ENCODE data around the gene FBXO2. TPM values are rescaled to one million over a fixed set of nuclear protein-coding genes. Genes with fewer than 3 reads are reported as not detected.

The FBXO2 gene
- total RNA-seq, 4 donors from 2014 or later: 0.59 to 7.2 (median 4.2) TPM

DNA sequence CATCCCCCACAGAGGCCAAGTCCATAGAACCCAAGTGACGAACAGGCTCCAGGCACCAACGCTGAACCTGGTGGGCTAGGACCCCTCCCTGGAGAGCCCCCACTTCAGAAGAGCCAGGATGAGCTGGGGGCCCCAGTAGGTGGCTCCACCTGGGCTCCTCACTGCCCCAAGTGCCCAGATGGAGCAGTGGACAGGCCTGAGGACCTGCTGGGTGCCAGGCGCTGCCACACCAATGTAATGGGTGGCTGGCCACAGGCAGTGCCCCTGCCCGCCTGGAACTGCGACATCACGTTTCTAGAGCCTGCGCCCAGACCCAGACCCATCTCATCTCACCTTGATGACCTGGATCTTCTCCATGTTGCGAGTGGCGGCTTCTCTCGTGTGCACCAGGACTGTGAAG lies 21.1 kb upstream of the FBXO2 start:
- no peak for DNase-seq
- TF ChIP-seq POLR2A (IDR thresholded peaks at IDR 0.05) (no peak), CTCF (IDR thresholded peaks at IDR 0.05) (no peak)
- Histone ChIP-seq H3K27ac (no peak overlapping the region), H3K9me3 (no peaks in the 10 kb centered on the region), H3K36me3 (no peaks in the 10 kb centered on the region), H3K27me3 (no peaks in the 10 kb centered on the region), H3K4me3 (no peak overlapping the region), H3K4me1 (no peaks in the 10 kb centered on the region)
- intact Hi-C loops (cut with DNase I; ENCODE audit: low total_unique reads): no loop called here

DNA sequence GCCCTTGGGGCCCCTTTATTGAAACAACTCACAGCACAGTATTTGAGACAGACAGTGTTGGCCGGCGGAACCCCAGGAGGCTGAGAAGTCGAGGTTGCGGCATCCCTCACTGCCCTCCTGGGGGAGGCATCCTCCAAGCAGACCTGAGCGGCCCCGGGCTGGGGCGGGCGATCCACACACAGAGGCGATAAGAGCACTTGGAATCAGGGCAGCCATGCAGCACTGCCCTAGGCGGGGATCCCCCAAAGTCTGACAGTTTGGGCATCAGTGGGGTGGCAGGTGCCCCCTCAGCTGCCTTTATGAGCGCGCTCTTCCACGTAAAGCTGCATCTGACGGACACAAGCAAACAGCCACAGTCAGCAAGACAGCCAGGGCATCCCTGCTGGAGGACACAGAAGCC lies 20.3 kb upstream of the FBXO2 start:
- intact Hi-C loops (cut with DNase I; ENCODE audit: low total_unique reads): no loop called here
- H3K9me3 ChIP-seq: no peaks in the 10 kb centered on the region
- H3K27ac ChIP-seq: no peak overlapping the region
- H3K27me3 ChIP-seq: no peaks in the 10 kb centered on the region
- H3K36me3 ChIP-seq: no peaks in the 10 kb centered on the region
- H3K4me1 ChIP-seq: no peaks in the 10 kb centered on the region
- H3K4me3 ChIP-seq: no peak overlapping the region
- no peak for DNase-seq
- no peak for TF ChIP-seq CTCF (IDR thresholded peaks at IDR 0.05)
- no peak for TF ChIP-seq POLR2A (IDR thresholded peaks at IDR 0.05)

GRCh38 chr1:11673089-11673769 lies 19.0 kb upstream of the FBXO2 start:
- no peaks in the 10 kb centered on the region for H3K9me3 ChIP-seq
- H3K27ac ChIP-seq: no peak overlapping the region
- no peaks in the 10 kb centered on the region for H3K36me3 ChIP-seq
- H3K27me3 ChIP-seq: no peaks in the 10 kb centered on the region
- TF ChIP-seq POLR2A (IDR thresholded peaks at IDR 0.05) (no peak), CTCF (IDR thresholded peaks at IDR 0.05) (no peak)
- intact Hi-C loops (cut with DNase I; ENCODE audit: low total_unique reads): no loop called here
- DNase-seq: no peak
- no peak overlapping the region for H3K4me3 ChIP-seq
- no peaks in the 10 kb centered on the region for H3K4me1 ChIP-seq

DNA sequence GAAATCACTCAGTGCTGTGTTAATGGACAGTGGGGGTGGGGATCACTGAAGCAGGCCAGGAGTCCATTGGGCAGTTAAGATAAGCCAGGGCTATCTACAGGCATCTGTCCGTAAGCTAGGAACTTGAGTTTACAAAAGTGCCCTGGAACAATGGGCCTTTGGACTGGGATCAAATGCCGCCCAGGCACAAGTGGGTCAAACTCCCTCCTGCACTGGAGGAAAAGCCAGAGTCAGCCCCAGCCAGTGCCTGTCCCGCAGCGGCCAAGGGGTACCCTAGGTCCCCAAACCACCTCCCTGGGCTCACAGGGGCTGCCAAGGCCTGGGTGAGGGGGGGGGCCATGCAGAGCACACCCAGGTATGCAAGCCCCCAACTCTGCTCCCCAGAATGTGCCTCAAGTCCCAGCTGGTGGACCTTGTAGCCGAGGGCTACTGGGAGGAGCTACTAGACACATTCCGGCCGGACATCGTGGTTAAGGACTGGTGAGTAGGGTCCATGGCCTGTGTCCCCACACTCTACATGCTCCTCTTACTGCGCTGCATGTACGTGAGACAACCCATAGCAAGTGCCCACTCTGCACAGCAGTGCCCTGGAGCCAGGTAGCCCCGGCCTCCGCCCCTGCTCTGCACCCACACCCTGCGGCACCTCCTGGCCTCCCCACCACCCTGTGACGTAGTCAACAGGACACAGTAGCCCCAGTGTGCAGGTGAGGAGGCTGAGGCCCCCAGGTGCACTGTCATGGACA lies 17.5 kb upstream of the FBXO2 start:
- Histone ChIP-seq H3K27ac (no peak overlapping the region), H3K9me3 (no peaks in the 10 kb centered on the region), H3K27me3 (no peaks in the 10 kb centered on the region), H3K36me3 (no peaks in the 10 kb centered on the region), H3K4me3 (no peak overlapping the region), H3K4me1 (no peaks in the 10 kb centered on the region)
- intact Hi-C loops (cut with DNase I; ENCODE audit: low total_unique reads): no loop called here
- DNase-seq: no peak
- no peak for TF ChIP-seq POLR2A (IDR thresholded peaks at IDR 0.05)
- no peak for TF ChIP-seq CTCF (IDR thresholded peaks at IDR 0.05)

DNA sequence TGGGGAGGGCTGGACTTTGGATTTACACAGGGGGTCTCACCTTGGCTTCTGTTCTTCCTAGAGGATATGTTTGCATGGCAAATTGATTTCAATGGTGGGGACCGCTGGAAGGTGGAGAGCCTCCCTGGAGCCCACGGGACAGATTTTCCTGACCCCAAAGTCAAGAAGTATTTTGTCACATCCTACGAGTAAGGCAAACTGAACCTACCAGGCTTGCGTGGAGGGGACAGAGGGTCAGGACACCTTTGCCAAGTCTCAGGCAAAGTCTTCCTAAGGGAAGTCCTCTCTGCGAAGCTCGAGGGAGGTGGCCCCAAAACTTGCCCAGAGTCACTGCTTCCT lies 16.9 kb upstream of the FBXO2 start:
- Histone ChIP-seq H3K4me3 (no peak overlapping the region), H3K27ac (no peak overlapping the region), H3K4me1 (no peaks in the 10 kb centered on the region), H3K27me3 (no peaks in the 10 kb centered on the region), H3K36me3 (no peaks in the 10 kb centered on the region), H3K9me3 (no peaks in the 10 kb centered on the region)
- intact Hi-C loops (cut with DNase I; ENCODE audit: low total_unique reads): no loop called here
- DNase-seq: no peak
- TF ChIP-seq CTCF (IDR thresholded peaks at IDR 0.05) (no peak), POLR2A (IDR thresholded peaks at IDR 0.05) (no peak)
